ENCODE results near the gene PI4K2B.
"Not testable (repeated sequence)": the region's sequence is repeated elsewhere in the genome, so short reads cannot be mapped to it uniquely, and the experiment has no call there.

Gene PI4K2B

DNA sequence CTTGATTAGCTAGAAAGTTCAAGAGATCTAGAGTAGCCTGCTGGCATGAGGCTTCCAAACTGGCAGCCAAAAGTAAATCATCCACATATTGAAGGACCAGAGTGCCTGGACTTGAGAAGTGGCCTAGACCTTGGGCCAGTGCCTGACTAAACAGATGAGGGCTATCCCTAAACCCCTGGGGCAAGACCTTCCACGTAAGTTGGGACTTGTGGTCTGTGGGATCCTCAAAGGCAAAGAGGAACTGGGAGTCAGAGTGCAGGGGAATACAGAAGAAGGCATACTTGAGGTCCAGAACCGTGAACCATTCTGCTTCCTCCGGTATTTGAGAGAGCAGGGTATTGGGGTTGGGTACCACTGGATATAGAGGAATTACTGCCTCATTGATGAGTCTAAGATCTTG is 8.4 kb downstream of the PI4K2B start:
- not testable (repeated sequence) for DNase-seq (ENCODE audit: low spot score)

DNA sequence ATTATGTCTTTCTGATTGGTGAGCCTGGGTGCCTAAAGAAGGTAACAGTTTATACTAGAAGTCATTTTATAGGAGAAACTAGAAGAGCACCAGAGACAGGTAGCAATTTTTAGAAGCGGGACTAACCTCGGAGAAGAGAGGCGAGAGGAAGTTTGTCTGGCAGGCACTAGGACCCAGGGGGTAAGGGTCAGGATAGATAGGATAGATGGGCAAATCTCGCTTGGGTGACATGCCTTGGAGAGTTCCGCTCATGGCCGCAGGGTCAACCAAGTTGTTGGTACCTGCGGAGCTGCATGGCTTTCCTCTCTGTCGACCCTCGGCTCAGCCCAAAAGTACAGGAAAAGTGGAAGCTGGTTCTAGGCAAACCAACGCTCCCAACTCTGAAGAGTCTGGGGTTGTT is 11.3 kb downstream of the PI4K2B start:
- DNase-seq (ENCODE audit: low spot score) = no peak

DNA sequence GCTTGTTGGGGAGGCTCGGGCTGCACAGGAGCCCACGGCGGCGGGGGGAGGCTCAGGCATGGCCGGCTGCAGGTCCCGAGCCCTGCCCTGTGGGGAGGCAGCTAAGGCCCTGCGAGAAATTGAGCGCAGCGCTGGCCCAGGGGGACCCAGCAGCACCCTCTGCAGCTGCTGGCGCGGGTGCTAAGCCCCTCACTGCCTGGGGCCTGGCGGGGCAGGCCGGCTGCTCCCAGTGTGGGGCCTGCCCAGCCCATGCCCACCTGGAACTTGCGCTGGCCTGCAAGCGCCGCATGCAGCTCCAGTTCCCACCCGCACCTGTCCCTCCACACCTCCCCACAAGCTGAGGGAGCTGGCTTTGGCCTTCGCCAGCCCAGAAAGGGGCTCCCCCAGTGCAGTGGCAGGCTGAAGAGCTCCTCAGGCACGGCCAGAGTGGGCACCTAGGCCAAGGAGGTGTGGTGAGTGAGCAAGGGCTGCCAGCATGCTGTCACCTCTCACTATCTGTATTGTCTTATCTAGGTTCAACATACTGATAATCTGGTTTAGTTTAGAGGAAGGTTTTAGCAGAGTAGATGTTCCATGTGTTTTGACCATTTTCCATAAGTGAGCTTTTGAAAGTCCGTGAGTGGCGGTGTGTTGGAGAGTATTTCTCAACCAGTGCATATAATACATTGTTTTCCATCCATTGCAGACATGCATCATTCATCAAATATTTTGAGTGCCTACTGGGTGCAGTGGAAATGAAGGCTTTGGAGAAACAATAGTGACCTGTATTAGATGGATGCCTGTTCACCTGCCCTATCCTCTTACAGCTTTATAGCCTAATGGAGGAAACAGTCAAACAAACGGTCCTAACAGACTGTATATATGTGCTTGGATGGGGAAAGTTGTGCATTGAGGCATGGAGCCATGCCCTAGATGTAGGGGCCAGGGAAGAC is 13.1 kb downstream of the PI4K2B start:
- no peak for DNase-seq (ENCODE audit: low spot score)

DNA sequence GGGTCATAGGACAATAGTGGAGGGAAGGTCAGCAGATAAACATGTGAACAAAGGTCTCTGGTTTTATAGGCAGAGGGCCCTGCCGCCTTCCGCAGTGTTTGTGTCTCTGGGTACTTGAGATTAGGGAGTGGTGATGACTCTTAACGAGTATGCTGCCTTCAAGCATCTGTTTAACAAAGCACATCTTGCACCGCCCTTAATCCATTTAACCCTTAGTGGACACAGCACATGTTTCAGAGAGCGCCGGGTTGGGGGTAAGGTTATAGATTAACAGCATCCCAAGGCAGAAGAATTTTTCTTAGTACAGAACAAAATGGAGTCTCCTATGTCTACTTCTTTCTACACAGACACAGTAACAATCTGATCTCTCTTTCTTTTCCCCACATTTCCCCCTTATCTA is 15.0 kb downstream of the PI4K2B start:
- not testable (repeated sequence) for DNase-seq (ENCODE audit: low spot score)

DNA sequence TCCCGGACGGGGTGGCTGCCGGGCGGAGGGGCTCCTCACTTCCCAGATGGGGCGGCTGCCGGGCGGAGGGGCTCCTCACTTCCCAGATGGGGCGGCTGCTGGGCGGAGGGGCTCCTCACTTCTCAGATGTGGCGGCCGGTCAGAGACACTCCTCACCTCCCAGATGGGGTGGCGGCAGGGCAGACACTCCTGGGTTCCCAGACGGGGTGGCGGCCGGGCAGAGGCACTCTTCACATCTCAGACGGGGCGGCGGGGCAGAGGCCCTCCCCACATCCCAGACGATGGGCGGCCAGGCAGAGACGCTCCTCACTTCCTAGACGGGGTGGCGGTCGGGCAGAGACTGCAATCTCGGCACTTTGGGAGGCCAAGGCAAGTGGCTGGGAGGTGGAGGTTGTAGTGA is 15.7 kb downstream of the PI4K2B start:
- not testable (repeated sequence) for DNase-seq (ENCODE audit: low spot score)

DNA sequence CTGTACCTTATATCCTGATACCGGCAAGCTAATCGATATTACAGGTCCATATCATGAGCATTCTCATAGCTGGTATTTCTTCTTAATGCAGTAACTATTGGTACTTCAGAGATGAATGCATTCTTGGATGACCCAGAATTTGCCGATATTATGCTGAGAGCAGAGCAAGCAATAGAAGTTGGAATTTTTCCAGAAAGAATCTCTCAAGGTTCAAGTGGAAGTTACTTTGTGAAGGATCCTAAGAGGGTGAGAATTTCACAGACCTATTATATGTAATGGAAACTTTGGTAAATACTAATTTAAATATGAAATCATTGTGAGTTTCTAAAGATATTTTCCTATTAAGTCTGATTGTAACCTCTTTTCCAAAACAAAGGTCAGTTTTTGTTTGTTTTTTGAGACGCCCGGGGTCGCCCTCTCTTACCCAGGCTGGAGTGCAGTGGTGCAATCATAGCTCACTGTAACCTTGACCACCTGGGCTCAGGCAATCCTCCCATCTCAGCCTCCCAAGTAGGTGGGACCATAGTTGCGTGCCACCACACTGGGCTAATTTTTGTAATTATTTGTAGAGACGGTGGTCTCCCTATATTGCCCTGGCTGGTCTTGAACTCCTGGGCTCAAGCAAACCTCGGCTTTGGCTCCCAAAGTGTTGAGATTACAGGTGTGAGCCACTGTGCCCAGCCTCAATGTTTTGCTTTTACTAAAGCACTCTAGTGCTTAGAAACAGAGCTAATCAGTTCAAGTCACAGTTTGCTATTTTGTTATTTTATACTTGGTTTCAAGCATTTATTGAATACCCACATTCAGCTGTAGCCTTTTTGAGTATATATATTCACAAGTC is 18.6 kb downstream of the PI4K2B start:
- DNase-seq (ENCODE audit: low spot score) = no peak

DNA sequence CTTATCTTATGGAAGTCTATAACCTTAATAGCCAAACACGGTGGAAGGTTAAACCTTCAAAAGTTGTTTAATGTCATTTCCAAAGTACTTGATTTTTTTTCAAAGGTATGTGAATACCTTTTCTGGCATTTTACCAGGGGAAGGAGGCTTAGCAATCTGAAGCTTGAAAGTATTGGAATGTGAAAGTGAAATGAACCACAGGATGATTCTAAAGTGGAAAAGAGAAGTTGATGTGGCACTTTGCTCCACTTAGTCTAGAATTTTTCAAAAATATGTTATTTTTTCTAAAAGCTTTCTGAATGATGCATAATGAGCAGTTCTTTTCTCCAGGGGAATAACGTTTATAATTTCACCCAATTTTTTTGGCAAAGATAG is 19.2 kb downstream of the PI4K2B start:
- no peak for DNase-seq (ENCODE audit: low spot score)

DNA sequence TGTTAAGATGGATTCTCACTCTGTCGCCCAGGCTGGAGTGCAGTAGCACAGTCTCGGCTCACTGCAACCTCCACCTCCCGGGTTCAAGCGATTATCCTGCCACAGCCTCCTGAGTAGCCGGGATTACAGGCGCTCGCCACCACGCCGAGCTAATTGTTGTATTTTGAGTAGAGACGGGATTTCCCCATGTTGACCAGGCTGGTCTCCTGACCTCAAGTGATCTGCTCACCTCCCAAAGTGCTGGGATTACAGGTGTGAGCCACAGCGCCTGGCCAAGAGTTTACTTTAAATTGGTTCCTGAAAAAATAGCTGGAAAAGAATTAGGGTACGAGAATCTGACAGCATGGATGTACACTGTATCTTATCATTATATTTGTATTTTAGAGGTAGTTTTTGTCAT is 20.0 kb downstream of the PI4K2B start:
- not testable (repeated sequence) for DNase-seq (ENCODE audit: low spot score)

DNA sequence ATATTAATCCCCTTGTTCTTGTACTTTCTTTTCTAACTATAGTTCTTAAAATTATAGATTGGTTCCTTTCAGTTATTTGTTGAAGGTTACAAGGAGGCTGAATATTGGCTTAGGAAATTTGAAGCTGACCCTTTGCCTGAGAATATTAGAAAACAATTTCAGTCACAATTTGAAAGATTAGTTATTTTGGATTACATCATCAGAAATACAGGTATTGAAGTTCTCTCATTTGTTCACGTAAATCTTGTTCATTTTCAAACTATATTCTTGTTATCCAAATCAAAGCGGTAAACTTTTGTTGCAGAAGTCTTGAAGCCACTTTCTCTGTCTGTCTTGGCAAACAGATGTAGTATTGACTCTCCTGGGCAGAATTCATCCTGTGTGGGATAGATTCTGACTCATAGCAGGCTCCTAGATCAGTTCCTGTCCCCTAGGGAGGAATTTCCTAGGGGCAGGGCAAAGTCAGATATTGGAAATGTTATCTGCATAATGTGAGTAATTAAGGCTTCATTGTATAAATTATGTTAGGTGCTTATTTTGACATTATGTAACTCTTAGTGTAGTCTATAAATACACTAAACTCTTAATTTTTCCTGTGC is 25.2 kb downstream of the PI4K2B start:
- peak; percentile 26 for DNase-seq (ENCODE audit: low spot score)

DNA sequence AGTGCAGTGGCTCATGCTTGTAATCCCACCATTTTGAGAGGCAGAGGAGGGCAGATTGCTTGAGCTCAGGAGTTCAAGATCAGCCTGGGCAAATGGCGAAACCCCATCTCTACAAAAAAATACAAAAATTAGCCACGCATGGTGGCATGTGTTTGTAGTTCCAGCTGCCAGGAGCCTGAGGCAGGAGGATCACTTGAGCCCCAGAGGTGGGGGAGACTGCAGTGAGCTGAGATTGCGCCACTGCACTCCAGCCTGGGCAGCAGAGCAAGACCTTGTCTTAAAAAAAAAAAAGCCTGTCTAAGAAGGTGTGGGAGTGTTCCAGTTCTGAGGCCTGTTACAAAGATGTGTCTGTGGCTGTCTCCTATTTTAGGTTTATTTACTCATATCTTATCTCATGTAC is 38.0 kb downstream of the PI4K2B start:
- no peak for DNase-seq (ENCODE audit: low spot score)

DNA sequence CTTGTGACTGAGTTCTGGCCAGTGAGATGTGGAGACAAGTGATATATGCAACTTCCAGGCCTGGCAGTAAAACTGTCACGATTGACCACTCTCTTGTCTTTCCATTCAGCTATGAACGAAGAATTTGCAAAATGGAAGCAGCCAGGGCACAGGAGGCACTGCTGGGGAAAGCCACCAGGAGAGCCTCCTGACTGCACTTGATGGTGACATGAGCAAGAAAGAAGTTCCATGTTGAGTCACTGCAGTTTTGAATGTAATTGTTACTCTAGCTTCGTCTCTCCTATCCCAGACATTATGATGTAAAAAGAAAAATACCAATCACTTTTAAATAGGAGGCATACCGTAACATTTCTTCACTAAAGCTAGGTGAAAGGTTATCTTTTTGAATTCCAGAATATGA is 46.4 kb downstream of the PI4K2B start:
- DNase-seq (ENCODE audit: low spot score) = no peak

DNA sequence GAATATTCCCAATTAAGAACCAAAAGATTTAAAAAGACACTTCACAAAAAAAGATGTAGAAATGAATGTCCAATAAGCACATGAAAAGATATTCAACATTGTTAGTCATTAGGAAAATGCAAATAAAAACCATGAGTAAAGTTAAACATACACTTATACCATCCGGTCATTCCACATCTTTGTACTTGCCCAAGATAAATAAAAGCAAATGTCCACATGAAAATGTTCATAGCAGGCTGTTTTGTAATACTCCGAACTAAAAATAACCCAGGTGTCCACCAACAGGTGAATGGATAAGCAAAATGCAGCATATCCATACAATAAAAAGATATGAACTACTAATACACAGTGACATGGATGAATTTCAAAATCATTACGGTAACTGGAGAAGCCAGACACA is 50.1 kb downstream of the PI4K2B start:
- DNase-seq (ENCODE audit: low spot score) = no peak

DNA sequence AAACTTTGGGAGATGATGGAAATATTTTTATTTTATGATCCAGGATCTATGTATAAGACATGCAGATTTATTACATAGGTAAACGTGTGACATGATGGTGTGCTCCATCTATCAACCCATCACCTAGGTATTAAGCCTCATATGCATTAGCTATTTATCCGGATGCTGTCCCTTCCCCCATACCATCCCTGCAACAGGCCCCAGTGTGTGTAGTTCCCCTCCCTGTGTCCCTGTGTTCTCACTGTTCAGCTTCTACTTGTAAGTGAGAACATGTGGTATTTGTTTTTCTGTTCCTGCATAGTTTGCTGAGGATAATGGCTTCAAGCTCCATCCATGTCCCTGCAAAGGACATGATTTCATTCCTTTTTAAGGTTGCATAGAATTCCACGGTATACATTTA is 50.6 kb downstream of the PI4K2B start:
- no peak for DNase-seq (ENCODE audit: low spot score)

DNA sequence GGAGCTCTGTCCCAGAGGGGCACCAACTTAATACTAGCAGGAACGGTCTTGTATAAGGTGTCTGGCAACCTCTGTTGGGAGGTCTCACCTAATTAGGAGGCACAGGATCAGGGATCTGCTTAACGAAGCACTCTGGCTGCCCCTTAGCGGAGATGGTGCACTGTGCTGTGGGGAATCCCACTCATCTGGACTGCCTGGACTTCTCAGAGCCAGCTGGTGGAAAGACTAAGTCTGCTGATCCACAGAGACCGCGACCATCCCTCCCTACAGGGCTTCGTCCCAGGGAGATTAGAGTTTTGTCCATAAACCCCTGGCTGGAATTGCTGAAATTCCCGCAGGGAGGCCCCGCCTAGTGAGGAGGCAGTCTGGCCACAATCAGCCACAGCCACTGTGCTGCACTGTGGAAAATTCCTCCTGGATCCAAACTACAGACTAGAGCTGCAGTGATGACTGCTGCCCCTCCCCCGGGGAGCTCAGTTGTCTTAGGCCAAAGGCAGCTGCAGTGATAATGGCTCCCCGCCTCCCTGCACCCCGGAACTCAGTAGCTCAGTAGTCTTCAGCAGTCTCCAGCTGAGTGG is 56.7 kb downstream of the PI4K2B start:
- DNase-seq (ENCODE audit: low spot score) = no peak

DNA sequence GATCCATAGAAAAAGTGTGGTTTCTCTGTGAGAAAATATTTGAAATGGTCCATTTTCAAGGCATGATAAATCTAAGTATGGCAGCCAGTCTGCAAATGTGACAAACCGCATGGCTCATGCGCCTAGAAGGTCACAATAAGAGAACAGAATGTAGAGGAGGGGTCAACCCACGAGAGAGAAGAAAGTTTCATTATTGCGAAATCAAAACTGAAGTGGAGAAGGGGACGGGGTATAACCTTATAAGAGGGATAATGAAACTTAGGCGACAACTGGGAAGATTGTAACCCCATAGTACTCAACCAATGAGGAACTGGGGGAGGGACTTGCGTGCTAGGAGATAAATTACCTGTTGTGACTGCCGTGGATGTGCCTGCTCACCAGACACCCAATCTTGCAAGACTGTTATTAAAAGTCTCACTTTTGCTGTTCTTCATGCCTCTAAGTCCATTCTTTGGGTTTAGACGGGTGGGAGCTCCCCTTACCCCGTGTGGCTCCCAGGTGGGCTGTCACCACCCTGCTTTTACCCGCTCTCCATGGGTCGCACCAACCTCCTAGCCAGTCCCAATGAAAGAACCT is 57.4 kb downstream of the PI4K2B start:
- DNase-seq (ENCODE audit: low spot score) = no peak

DNA sequence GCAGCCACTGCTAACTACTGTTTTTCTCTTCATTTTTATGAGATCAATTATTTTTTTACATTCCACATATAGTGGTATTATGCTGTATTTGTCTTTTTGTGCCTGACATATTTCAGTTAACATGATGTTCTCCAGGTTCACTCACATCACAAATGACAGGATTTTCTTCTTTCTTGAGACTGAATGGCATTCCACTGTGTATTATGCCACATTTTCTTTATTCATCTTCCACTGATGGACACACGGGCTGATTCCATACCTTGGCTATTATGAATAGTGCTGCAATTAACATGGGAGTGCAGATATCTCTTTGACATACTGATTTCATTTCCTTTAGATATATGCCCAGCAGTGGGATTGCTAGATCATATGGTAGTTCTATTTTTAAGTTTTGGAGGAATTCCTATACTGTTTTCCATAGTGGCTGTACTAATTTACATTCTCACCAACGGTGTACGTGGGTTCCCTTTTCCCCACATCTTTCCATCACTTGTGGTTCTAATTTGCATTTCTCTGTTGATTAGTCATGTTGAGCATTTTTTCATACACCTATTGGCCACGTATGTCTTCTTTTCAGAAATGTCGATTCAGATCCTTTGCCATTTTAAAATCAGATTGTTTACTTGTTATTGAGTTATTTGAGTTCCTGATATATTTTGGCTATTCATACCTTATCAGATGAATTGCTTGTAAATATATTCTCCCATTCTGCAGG is 63.9 kb downstream of the PI4K2B start:
- DNase-seq (ENCODE audit: low spot score) = no peak

DNA sequence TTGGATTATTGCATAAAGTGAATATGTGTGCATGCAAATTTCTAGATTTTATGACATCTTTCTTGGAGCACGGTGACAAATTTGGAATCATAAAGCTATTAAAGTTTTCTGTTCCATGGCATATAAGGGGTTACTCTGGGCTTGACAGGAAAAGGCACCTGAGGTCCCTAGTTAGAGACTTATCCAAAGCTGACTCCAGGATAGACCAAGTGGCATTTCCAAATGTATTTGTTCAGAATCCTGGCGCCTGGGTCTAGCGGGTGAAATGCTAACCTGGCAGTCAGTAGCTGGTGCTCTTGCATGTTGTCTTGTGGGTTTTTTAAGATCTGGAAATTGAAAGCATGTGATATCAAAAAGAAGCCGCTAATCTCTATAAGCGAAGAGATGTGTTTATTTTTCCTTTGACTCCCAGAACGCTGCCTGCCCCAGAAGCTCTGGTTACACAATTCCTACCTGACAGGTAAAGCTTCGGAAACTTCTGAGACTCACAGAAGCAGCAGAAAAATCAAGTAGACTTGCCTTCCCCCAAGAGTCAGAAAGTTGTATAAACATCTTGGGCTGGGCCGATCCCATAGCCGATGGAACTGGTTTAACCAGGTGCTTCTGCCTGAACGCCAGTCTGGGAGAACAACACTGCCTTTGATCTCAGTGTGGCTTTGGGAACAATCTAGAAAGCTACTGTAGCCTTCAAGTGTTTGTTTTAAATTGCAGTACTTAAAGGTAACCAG is 65.8 kb downstream of the PI4K2B start:
- DNase-seq (ENCODE audit: low spot score) = no peak

DNA sequence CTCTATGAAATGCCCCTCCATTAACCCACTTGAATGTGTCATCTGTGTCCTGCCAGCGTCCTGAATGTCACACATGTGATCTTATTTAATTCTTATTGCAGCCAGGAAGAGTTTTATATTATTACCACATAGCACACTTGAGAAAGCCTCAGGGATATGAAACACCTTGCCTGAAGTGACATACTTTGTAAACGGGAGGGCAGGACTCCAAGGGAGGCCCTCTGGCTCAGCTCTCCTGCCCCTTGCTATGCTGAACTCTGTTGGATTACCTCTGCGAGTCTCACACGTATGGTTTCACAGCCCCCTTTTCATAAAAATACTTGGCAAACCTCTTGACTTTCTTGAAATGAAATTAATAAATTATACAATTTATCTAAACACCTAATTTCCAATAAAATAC is 67.6 kb downstream of the PI4K2B start:
- DNase-seq (ENCODE audit: low spot score) = no peak

DNA sequence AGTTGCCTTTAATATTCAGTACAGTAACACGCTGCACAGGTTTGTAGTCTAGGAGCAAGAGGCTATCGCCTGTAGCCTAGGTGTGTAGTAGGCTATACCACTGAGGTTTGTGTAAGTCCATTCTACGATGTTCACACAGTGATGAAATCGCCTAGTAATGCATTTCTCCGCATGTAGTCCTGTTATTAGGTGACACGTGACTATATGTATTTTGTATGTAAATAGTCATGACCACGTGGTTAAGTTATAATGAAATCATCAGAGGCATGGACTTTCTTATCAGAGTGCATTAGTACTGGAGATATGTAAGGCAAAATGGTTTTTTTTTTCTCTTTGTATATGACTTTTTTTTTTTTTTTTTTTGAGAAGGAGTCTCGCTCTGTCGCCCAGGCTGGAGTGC is 68.8 kb downstream of the PI4K2B start:
- no peak for DNase-seq (ENCODE audit: low spot score)

DNA sequence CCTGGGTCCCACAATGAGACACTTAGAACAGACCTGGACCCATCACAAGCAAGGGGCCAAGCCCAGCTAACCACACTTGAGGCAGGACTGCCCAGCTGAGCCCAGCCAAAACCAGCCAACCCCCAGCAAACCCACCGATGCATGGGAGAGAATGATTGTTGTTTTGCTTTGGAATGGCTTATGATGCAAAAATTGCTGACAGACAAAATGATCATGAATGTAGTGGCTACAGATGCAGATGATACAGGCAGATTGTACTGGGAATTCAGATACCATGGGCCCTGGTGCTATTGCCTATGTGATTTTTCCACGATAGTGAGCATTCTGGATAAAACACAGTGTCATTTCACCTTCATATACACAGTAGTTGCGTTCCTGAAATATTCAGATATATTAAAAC is 69.7 kb downstream of the PI4K2B start:
- DNase-seq (ENCODE audit: low spot score) = no peak

Data from AG20443 (cell line).